WTC11 (cell line): Measurements from ENCODE around the gene XBP1.

Experiments
- CREB1 ChIP-seq: sonication (generic); formaldehyde crosslinking; IDR thresholded peaks from 2 replicates; pipeline ENCODE4 v1.8.0; 2023; ENCODE audit warnings: mild to moderate bottlenecking, missing genetic modification reagents
- CTCF ChIP-seq: fragments of 200-600 bp; IDR thresholded peaks from 2 replicates; pipeline ENCODE4 v1.8.0; 2022; ENCODE audit warnings: antibody characterized with exemption
- E2F4 ChIP-seq: sonication (generic); formaldehyde crosslinking; IDR thresholded peaks from 2 replicates; pipeline ENCODE4 v1.8.1; 2022; ENCODE audit warnings: low read depth, mild to moderate bottlenecking, moderate library complexity, missing genetic modification reagents, borderline replicate concordance
- JUN ChIP-seq: sonication (generic); formaldehyde crosslinking; IDR thresholded peaks from 2 replicates; pipeline ENCODE4 v1.8.0; 2023; ENCODE audit warnings: mild to moderate bottlenecking, missing genetic modification reagents
- NR2C2 ChIP-seq: sonication (generic); formaldehyde crosslinking; IDR thresholded peaks from 2 replicates; pipeline ENCODE4 v1.8.0; 2022; ENCODE audit warnings: mild to moderate bottlenecking, missing genetic modification reagents
- USF2 ChIP-seq: sonication (generic); formaldehyde crosslinking; IDR thresholded peaks from 2 replicates; pipeline ENCODE4 v1.8.1; 2023; ENCODE audit warnings: mild to moderate bottlenecking, missing genetic modification reagents, moderate library complexity
- TF ChIP-seq, protein P1 (sequence below): sonication (generic); formaldehyde crosslinking; IDR thresholded peaks from 2 replicates; pipeline ENCODE4 v1.8.1; 2023; ENCODE audit warnings: mild to moderate bottlenecking, missing genetic modification reagents, borderline replicate concordance
- TF ChIP-seq, protein P2 (sequence below): sonication (generic); formaldehyde crosslinking; IDR thresholded peaks from 2 replicates; pipeline ENCODE4 v1.8.0; 2022; ENCODE audit warnings: missing genetic modification reagents
- TF ChIP-seq, protein P3 (sequence below): sonication (generic); formaldehyde crosslinking; IDR thresholded peaks from 2 replicates; pipeline ENCODE4 v1.8.0; 2022; ENCODE audit warnings: mild to moderate bottlenecking, missing genetic modification reagents

DNA sequence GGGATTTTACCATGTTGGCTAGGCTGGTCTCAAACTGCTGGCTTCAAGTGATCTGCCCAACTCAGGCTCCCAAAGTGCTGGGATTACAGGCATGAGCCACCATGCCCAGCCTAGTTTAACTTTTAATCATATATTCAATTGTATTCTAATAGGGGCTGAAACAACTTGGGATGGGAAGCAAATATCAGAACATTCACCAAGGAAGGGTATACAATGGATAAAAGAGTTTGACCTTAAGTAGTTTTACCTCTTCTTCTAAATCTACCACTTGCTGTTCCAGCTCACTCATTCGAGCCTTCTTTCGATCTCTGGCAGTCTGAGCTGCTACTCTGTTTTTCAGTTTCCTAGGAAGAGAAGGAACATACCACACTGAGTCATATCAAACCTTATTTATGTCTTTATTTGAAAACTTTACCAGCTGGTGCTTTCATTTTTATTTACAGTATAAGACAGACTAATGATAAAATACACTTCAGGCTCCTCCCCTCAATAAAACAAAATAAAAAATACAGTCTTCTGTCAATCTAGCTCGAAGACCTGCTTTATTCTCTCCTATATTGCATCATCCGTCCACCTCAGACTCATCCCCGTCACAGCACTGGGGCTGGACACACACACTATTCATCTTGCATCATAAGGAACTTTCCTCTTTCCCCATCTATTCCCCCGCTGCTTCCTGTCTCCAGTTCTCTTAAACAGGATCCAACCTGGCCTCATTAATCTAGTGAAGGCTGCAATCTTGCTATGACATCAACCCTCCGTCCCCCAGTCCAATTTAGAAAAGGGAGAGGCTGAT is 1.4 kb downstream of the XBP1 start:
- TF ChIP-seq CTCF (no peak), CREB1 (no peak), USF2 (CRISPR knock-in tag) (no peak), JUN (CRISPR knock-in tag) (no peak), NR2C2 (CRISPR knock-in tag) (no peak), E2F4 (CRISPR knock-in tag) (no peak)
- TF ChIP-seq, protein P1, sequence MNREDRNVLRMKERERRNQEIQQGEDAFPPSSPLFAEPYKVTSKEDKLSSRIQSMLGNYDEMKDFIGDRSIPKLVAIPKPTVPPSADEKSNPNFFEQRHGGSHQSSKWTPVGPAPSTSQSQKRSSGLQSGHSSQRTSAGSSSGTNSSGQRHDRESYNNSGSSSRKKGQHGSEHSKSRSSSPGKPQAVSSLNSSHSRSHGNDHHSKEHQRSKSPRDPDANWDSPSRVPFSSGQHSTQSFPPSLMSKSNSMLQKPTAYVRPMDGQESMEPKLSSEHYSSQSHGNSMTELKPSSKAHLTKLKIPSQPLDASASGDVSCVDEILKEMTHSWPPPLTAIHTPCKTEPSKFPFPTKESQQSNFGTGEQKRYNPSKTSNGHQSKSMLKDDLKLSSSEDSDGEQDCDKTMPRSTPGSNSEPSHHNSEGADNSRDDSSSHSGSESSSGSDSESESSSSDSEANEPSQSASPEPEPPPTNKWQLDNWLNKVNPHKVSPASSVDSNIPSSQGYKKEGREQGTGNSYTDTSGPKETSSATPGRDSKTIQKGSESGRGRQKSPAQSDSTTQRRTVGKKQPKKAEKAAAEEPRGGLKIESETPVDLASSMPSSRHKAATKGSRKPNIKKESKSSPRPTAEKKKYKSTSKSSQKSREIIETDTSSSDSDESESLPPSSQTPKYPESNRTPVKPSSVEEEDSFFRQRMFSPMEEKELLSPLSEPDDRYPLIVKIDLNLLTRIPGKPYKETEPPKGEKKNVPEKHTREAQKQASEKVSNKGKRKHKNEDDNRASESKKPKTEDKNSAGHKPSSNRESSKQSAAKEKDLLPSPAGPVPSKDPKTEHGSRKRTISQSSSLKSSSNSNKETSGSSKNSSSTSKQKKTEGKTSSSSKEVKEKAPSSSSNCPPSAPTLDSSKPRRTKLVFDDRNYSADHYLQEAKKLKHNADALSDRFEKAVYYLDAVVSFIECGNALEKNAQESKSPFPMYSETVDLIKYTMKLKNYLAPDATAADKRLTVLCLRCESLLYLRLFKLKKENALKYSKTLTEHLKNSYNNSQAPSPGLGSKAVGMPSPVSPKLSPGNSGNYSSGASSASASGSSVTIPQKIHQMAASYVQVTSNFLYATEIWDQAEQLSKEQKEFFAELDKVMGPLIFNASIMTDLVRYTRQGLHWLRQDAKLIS (CRISPR knock-in tag): no peak
- TF ChIP-seq, protein P2, sequence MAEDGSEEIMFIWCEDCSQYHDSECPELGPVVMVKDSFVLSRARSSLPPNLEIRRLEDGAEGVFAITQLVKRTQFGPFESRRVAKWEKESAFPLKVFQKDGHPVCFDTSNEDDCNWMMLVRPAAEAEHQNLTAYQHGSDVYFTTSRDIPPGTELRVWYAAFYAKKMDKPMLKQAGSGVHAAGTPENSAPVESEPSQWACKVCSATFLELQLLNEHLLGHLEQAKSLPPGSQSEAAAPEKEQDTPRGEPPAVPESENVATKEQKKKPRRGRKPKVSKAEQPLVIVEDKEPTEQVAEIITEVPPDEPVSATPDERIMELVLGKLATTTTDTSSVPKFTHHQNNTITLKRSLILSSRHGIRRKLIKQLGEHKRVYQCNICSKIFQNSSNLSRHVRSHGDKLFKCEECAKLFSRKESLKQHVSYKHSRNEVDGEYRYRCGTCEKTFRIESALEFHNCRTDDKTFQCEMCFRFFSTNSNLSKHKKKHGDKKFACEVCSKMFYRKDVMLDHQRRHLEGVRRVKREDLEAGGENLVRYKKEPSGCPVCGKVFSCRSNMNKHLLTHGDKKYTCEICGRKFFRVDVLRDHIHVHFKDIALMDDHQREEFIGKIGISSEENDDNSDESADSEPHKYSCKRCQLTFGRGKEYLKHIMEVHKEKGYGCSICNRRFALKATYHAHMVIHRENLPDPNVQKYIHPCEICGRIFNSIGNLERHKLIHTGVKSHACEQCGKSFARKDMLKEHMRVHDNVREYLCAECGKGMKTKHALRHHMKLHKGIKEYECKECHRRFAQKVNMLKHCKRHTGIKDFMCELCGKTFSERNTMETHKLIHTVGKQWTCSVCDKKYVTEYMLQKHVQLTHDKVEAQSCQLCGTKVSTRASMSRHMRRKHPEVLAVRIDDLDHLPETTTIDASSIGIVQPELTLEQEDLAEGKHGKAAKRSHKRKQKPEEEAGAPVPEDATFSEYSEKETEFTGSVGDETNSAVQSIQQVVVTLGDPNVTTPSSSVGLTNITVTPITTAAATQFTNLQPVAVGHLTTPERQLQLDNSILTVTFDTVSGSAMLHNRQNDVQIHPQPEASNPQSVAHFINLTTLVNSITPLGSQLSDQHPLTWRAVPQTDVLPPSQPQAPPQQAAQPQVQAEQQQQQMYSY: no peak
- TF ChIP-seq, protein P3, sequence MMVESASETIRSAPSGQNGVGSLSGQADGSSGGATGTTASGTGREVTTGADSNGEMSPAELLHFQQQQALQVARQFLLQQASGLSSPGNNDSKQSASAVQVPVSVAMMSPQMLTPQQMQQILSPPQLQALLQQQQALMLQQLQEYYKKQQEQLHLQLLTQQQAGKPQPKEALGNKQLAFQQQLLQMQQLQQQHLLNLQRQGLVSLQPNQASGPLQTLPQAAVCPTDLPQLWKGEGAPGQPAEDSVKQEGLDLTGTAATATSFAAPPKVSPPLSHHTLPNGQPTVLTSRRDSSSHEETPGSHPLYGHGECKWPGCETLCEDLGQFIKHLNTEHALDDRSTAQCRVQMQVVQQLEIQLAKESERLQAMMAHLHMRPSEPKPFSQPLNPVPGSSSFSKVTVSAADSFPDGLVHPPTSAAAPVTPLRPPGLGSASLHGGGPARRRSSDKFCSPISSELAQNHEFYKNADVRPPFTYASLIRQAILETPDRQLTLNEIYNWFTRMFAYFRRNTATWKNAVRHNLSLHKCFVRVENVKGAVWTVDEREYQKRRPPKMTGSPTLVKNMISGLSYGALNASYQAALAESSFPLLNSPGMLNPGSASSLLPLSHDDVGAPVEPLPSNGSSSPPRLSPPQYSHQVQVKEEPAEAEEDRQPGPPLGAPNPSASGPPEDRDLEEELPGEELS (CRISPR knock-in tag): no peak
